CD4-positive, alpha-beta T cell (primary cell): ENCODE measurements around the gene OR10G8. TPM values are rescaled to one million over a fixed set of nuclear protein-coding genes. Genes with fewer than 3 reads are reported as not detected.

Source experiments
- ATAC-seq: fragments of 200-7000 bp; cut with Tn5 transposase; one replicate; pipeline ENCODE4 v1.10.0; 2022; ENCODE audit warnings: mild to moderate bottlenecking; ENCODE audit not compliant: poor library complexity
- CTCF ChIA-PET: fragments of 350-600 bp; sonication (Branson Sonifier 250); formaldehyde crosslinking; loops from one replicate; lab custom pipeline; 2021; ENCODE audit warnings: antibody characterized with exemption, inconsistent platforms; lab: Charles Lee
- POLR2A ChIA-PET: fragments of 350-600 bp; sonication (Branson Sonifier 250); formaldehyde crosslinking; loops from one replicate; lab custom pipeline; 2021; ENCODE audit warnings: antibody characterized with exemption, inconsistent platforms; lab: Charles Lee
- DNase-seq, 14 experiments: peaks; one replicate each; pipeline ENCODE4 v3.0.0-alpha.2; 2013 to 2020; ENCODE audit warnings: mixed read lengths in 2 of 14
- H3K27ac ChIP-seq, 2 donors: one replicate each; pipeline versions ENCODE4 v1.5.1 to v1.7.0; 2013; ENCODE audit warnings: low read length in 2 of 2, low read depth in 1 of 2, mild to moderate bottlenecking in 1 of 2
- H3K27me3 ChIP-seq, 2 experiments: 1 replicate in 1 of 2; 2 replicates in 1 of 2; pipeline versions ENCODE4 v1.6.1 to v1.7.0; 2013; ENCODE audit warnings: low read length in 2 of 2, control low read depth in 1 of 2, mild to moderate bottlenecking in 1 of 2, moderate library complexity in 1 of 2; ENCODE audit not compliant: insufficient read depth in 2 of 2, control insufficient read depth in 1 of 2
- H3K36me3 ChIP-seq: one replicate; pipeline ENCODE4 v1.6.1; 2013; ENCODE audit warnings: low read length, control low read depth; ENCODE audit not compliant: insufficient read depth
- H3K4me1 ChIP-seq: one replicate; pipeline ENCODE4 v1.6.1; 2013; ENCODE audit warnings: low read length, control low read depth; ENCODE audit not compliant: insufficient read depth
- H3K4me3 ChIP-seq: one replicate; pipeline ENCODE4 v1.5.1; 2013; ENCODE audit warnings: mild to moderate bottlenecking, low read length, moderate library complexity
- H3K9me3 ChIP-seq, 2 experiments: 1 replicate in 1 of 2; 2 replicates in 1 of 2; pipeline versions ENCODE4 v1.6.1 to v1.7.0; 2013; ENCODE audit warnings: low read length in 2 of 2, mild to moderate bottlenecking in 2 of 2, control low read depth in 1 of 2, moderate library complexity in 1 of 2; ENCODE audit not compliant: control insufficient read depth in 1 of 2, insufficient read depth in 1 of 2
- H3K27ac Mint-ChIP-seq: one replicate; pipeline ENCODE4 v1.8.0; 2020; ENCODE audit warnings: mixed read lengths
- H3K27me3 Mint-ChIP-seq: one replicate; pipeline ENCODE4 v1.8.0; 2021; ENCODE audit warnings: mixed read lengths
- H3K36me3 Mint-ChIP-seq: one replicate; pipeline ENCODE4 v1.8.0; 2021; ENCODE audit warnings: low read depth, mixed read lengths
- H3K4me1 Mint-ChIP-seq: one replicate; pipeline ENCODE4 v1.8.0; 2021; ENCODE audit warnings: low read depth, mixed read lengths
- H3K4me3 Mint-ChIP-seq: one replicate; pipeline ENCODE4 v1.8.0; 2020; ENCODE audit warnings: mild to moderate bottlenecking, mixed read lengths
- H3K9me3 Mint-ChIP-seq: one replicate; pipeline ENCODE4 v1.8.0; 2020; ENCODE audit warnings: mixed read lengths
- intact Hi-C, 2 experiments: fragments of 100-400 bp; cut with DNase I in 1 of 2; cut with micrococcal nuclease in 1 of 2; formaldehyde crosslinking; loops; one replicate each; pipeline versions ENCODE4 v1.15.1 to v1.9.0; 2023 to 2025; cut with DNase I, micrococcal nuclease
- total RNA-seq, 174 experiments: library from RNA in 2 of 174; stranded (reverse) in 2 of 174; gene quantifications; one replicate each; pipeline ENCODE4 v1.2.3 and lab custom pipeline; 2021 to 2026
- TF ChIP-seq, protein P1 (sequence below): fragments of 200-600 bp; IDR thresholded peaks from one replicate; pipeline ENCODE4 v1.8.0; 2022; ENCODE audit warnings: antibody characterized with exemption, mild to moderate bottlenecking

OR10G8 gene
- total RNA-seq, 2 experiments from 2014 or later = not detected

DNA sequence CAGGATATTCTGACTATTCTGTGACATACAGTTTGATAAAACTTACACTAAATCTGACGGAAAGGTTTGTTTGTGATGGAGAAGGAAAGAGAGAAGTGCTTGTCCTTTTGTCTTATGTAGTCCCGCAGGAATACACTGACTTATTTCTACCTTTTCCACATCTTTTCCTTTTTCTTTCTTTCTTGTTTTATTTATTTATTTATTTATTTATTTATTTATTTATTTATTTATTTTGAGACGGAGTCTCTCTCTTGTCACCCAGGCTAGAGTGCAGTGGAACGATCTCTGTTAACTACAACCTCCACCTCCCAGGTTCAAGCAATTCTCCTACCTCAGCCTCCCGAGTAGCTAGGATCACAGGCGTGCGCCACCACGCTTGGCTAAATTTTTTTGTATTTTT is 45.5 kb downstream of the OR10G8 start:
- no peak for ATAC-seq
- intact Hi-C loops = loop anchor here in 1 of 2 experiments (2.0 to 5.0 kb wide), 2 partner anchors 123 to 515 kb away; no protein-coding TSS in a partner anchor
- H3K9me3 Mint-ChIP-seq = no peaks in the 10 kb centered on the region
- ChIA-PET POLR2A (no interaction called here), CTCF (interaction anchor here (1.3 to 1.6 kb wide), 2 partner anchors 12 to 122 kb away, joined by 5 to 8 read pairs; no protein-coding TSS in a partner anchor)
- H3K27ac ChIP-seq = no peak overlapping the region
- peaks cover 14% of the 10 kb centered on the region for H3K4me1 ChIP-seq
- no peak for DNase-seq
- H3K36me3 Mint-ChIP-seq = no peaks in the 10 kb centered on the region
- no peak overlapping the region for H3K27ac Mint-ChIP-seq
- no peaks in the 10 kb centered on the region for H3K36me3 ChIP-seq
- H3K9me3 ChIP-seq = peaks cover 0 to 3% of the 10 kb centered on the region in 2 experiments
- H3K4me3 Mint-ChIP-seq = no peak overlapping the region
- peaks cover 18 to 26% of the 10 kb centered on the region in 2 experiments for H3K27me3 ChIP-seq
- H3K4me1 Mint-ChIP-seq = peaks cover 15% of the 10 kb centered on the region
- H3K4me3 ChIP-seq = no peak overlapping the region
- H3K27me3 Mint-ChIP-seq = peaks cover 61% of the 10 kb centered on the region
- TF ChIP-seq, protein P1, sequence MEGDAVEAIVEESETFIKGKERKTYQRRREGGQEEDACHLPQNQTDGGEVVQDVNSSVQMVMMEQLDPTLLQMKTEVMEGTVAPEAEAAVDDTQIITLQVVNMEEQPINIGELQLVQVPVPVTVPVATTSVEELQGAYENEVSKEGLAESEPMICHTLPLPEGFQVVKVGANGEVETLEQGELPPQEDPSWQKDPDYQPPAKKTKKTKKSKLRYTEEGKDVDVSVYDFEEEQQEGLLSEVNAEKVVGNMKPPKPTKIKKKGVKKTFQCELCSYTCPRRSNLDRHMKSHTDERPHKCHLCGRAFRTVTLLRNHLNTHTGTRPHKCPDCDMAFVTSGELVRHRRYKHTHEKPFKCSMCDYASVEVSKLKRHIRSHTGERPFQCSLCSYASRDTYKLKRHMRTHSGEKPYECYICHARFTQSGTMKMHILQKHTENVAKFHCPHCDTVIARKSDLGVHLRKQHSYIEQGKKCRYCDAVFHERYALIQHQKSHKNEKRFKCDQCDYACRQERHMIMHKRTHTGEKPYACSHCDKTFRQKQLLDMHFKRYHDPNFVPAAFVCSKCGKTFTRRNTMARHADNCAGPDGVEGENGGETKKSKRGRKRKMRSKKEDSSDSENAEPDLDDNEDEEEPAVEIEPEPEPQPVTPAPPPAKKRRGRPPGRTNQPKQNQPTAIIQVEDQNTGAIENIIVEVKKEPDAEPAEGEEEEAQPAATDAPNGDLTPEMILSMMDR = no peak

DNA sequence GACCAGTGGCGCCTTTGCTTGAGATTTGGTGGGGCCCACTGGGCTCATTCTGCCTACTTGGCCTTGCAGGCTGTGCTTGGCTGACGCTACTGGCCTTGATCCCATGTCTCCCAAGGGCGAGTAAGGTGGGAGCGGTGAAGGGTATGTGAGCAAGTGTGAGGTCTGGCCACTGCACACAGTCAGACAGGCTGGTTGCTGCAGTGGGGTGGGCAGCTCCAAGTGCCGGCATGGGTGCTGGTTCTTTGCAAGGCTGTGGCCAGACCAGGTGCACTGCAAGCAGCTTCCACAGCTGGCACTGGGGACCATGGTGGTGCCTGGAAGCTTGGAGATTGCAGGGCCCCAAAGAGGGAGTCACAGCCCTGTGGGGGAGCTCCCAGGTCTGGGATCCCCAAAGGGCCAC is 48.0 kb downstream of the OR10G8 start:
- no peak overlapping the region for H3K27ac Mint-ChIP-seq
- ATAC-seq (no peak), DNase-seq (no peak)
- peaks cover 52% of the 10 kb centered on the region for H3K27me3 Mint-ChIP-seq
- peaks cover 15% of the 10 kb centered on the region for H3K4me1 Mint-ChIP-seq
- ChIA-PET POLR2A (no interaction called here), CTCF (no interaction called here)
- H3K36me3 Mint-ChIP-seq = no peaks in the 10 kb centered on the region
- Histone ChIP-seq H3K36me3 (no peaks in the 10 kb centered on the region), H3K27me3 (peaks cover 18 to 26% of the 10 kb centered on the region in 2 experiments), H3K4me3 (no peak overlapping the region), H3K9me3 (peaks cover 0 to 3% of the 10 kb centered on the region in 2 experiments), H3K4me1 (peaks cover 11% of the 10 kb centered on the region), H3K27ac (no peak overlapping the region)
- no peak overlapping the region for H3K4me3 Mint-ChIP-seq
- intact Hi-C loops = loop anchor here in 1 of 2 experiments (5.0 kb wide), 1 partner anchor 513 kb away; no protein-coding TSS in a partner anchor
- TF ChIP-seq, protein P1 = no peak
- no peaks in the 10 kb centered on the region for H3K9me3 Mint-ChIP-seq

DNA sequence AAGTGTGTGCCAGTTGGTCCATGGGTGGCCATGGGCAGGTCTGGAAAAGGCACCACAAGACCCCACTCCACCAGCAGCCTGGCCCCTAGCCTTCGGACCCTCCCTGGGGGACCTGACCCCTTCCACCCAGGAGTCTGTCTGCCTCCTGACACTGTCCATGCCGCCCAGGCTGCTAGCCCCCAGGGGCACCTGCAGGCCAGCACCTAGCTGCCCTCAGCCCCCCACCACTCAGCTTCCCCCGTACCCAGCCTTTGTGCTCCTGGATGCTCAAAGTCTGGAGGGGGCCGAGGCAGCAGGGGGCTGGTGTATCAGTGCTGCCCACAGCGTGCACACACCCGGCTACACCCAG is 48.9 kb downstream of the OR10G8 start:
- H3K4me3 Mint-ChIP-seq = no peak overlapping the region
- Histone ChIP-seq H3K27me3 (peaks cover 18 to 20% of the 10 kb centered on the region in 2 experiments), H3K27ac (no peak overlapping the region), H3K4me3 (no peak overlapping the region), H3K36me3 (no peaks in the 10 kb centered on the region), H3K9me3 (no peaks in the 10 kb centered on the region), H3K4me1 (peaks cover 8% of the 10 kb centered on the region)
- H3K27me3 Mint-ChIP-seq = peaks cover 50% of the 10 kb centered on the region
- intact Hi-C loops = no loop called here
- ATAC-seq (no peak), DNase-seq (no peak)
- TF ChIP-seq, protein P1 = no peak
- peaks cover 15% of the 10 kb centered on the region for H3K4me1 Mint-ChIP-seq
- H3K27ac Mint-ChIP-seq = no peak overlapping the region
- ChIA-PET CTCF (no interaction called here), POLR2A (no interaction called here)
- no peaks in the 10 kb centered on the region for H3K36me3 Mint-ChIP-seq
- no peaks in the 10 kb centered on the region for H3K9me3 Mint-ChIP-seq
